HAP-1 (cell line): ENCODE results near the gene ST6GALNAC6.
A peak's percentile ranks its signal among the peaks of the same experiment; 100 is the strongest.

Source experiments
- DNase-seq, 2 experiments: peaks; one replicate each; pipeline ENCODE4 v3.0.0-alpha.2; 2016 to 2020; ENCODE audit warnings: low spot score in 2 of 2
- H3K27me3 ChIP-seq: fragments of 250-450 bp; sonication (Bioruptor Pico); 2 replicates; pipeline ENCODE4 v1.5.1; 2020; ENCODE audit warnings: low read depth, mild to moderate bottlenecking, moderate library complexity
- H3K36me3 ChIP-seq: fragments of 250-450 bp; sonication (Bioruptor Pico); replicated peaks from 2 replicates; pipeline ENCODE4 v1.5.1; 2020; ENCODE audit warnings: mild to moderate bottlenecking
- H3K4me1 ChIP-seq: fragments of 250-450 bp; sonication (Bioruptor Pico); 2 replicates; pipeline ENCODE4 v1.5.1; 2020; ENCODE audit warnings: mild to moderate bottlenecking
- H3K4me3 ChIP-seq: fragments of 250-450 bp; sonication (Bioruptor Pico); 2 replicates; pipeline ENCODE4 v1.5.1; 2020; ENCODE audit warnings: mild to moderate bottlenecking, moderate library complexity
- H3K9me3 ChIP-seq: fragments of 250-450 bp; sonication (Bioruptor Pico); 2 replicates; pipeline ENCODE4 v1.5.1; 2020; ENCODE audit warnings: mild to moderate bottlenecking, moderate library complexity
- in situ Hi-C: fragments of 300-500 bp; cut with MboI; formaldehyde crosslinking; loops from 3 replicates; pipeline ENCODE4 v1.14.3; 2020; ENCODE audit warnings: low sequenced_read_pairs, inconsistent platforms, mixed read lengths

The ST6GALNAC6 gene

DNA sequence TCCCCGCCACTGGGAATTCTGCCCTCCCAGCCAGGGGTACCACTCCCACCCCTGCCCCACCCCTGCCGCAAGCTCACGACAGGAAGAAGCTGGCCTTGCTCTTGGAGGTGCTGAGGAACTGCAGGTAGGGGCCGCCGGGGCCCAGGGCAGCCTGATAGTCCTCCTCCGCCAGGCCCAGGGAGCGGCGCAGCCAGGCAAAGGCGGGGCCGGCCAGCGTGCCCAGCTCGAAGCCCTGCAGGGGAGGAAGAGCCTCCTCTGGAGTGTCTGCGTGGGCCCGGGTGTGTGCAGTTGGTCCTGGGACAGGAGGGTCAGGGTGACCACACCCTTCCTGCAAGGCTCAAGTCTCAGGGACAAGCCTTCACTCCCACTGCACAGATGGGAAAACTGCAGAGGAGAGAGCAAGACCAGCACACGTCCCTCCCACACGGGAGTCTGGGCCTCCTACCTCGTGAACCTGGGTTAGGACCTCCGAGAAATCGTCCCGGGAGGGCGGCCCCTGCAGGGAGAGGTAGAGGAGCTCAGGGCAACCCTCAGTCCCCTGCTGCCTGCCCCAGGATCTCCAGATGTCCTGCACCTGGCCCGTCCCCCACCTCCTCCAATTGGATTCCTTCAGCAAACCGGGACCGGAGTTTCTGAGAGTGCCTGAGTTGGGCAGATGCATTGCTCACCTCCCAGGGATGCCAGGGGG is 28.7 kb upstream of the ST6GALNAC6 start:
- Histone ChIP-seq H3K4me3 (no peak overlapping the region), H3K4me1 (peaks cover 10% of the 10 kb centered on the region), H3K36me3 (no peaks in the 10 kb centered on the region), H3K9me3 (no peaks in the 10 kb centered on the region), H3K27me3 (peaks cover 14% of the 10 kb centered on the region)
- DNase-seq, result no peak
- in situ Hi-C loops, result loop anchor here (10.0 kb wide), 1 partner anchor 423 kb away; no protein-coding TSS in a partner anchor

DNA sequence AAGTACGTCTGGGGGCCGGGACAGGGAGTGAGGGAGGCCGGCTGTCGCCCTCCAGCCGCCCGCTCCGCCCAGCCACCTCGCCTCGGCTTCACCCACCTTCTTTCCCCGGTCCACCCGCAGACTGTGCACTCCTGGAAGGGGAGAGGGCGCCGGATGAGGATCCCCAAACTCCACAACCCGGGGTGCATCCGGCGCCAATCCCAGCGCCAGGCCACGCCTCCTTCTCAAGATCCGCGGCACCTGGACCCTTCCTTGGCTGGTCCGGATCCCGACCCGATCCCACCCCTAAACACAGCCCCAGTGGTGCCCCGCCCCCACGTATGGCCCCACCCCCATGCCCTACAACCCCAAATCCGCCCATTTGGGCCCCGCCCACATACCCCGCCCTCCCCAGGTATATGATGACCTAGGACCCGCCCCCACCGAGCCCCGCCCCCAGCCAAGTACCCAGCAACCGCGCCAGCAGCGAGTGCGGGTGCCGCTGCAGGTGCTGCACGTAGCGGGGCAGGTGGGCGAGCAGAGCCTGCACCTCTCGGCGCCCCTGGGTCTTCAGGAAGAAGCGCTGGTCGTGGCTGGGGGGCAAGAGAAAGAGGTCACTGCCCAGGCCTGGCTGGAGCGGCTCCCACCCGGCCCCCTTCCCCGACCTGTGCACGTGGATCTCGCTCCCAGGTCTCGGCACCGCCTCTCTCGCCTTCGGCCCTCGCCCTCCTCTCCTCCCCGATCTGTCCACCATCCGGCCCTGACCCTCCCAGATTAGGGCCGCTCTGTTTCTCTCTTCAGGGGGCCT is 28.0 kb upstream of the ST6GALNAC6 start:
- H3K36me3 ChIP-seq, result no peaks in the 10 kb centered on the region
- H3K4me1 ChIP-seq, result peaks cover 10% of the 10 kb centered on the region
- no peaks in the 10 kb centered on the region for H3K9me3 ChIP-seq
- DNase-seq, result peak in 1 of 2 experiments; percentile 48
- no peak overlapping the region for H3K4me3 ChIP-seq
- H3K27me3 ChIP-seq, result peaks cover 14% of the 10 kb centered on the region
- in situ Hi-C loops, result loop anchor here (10.0 kb wide), 1 partner anchor 423 kb away; no protein-coding TSS in a partner anchor

DNA sequence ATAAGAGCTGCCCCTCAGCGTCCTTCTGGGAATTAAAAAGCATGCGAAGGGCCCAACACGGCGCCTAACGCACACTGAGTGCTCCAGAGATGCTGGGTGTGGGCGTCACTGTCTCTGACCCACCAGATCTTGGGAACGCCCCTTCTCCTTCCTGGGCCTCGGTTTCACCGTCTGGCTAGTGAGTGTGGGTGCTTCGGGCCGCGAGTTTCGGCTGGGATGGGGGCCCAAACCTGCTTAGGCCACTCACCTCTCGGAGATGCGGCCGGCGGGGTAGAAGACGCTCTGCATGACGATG is 27.4 kb upstream of the ST6GALNAC6 start:
- Histone ChIP-seq H3K4me3 (no peak overlapping the region), H3K27me3 (peaks cover 16% of the 10 kb centered on the region), H3K9me3 (no peaks in the 10 kb centered on the region), H3K4me1 (peaks cover 10% of the 10 kb centered on the region), H3K36me3 (no peaks in the 10 kb centered on the region)
- no peak for DNase-seq
- in situ Hi-C loops, result loop anchor here (10.0 kb wide), 1 partner anchor 422 kb away; no protein-coding TSS in a partner anchor

DNA sequence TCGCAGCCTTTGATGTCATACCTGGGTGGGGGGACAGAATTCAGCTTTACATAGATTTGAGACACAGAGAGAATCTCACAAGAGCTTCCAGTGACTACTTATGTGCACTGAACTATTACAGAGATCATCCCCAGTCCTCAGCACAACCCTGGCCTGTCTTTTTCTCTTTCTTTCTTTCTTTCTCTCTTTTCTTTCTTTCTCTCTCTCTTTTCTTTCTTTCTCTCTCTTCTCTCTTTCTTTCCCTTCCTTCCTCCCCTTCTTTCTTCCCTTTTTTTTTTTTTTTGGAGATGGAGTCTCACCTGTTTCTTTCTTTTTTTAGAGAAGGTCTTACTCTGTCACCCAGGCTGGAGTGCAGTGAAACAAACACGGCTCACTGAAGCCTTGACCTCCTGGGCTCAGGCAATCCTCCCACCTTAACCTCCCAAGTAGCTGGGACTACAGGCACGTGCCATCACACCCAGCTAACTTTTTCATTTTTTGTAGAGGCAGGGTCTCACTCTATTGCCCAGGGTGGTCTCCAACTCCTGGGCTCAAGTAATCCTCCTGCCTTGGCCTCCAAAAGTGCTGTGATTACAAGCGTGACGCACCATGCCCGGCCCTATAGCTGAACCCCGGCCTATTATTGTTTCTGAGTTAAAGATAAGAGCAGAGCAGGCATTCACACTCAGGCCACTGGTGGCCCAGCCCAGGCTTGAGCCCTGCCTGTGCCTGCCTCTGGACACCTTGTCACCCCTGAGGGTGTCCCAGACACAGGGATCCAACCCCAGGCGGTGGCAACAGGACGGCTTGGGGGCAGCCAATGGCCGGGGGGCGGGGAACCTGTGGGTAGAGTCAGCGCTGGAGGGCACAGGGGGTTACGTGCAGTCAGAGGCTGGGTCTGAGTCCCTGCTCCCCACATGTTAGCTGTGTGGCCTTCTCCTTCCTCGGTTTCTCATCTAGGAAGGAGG is 26.8 kb upstream of the ST6GALNAC6 start:
- in situ Hi-C loops, result loop anchor here (10.0 kb wide), 1 partner anchor 421 kb away; no protein-coding TSS in a partner anchor
- peaks cover 19% of the 10 kb centered on the region for H3K27me3 ChIP-seq
- peaks cover 8% of the 10 kb centered on the region for H3K4me1 ChIP-seq
- no peak for DNase-seq
- H3K36me3 ChIP-seq, result no peaks in the 10 kb centered on the region
- no peak overlapping the region for H3K4me3 ChIP-seq
- no peaks in the 10 kb centered on the region for H3K9me3 ChIP-seq

DNA sequence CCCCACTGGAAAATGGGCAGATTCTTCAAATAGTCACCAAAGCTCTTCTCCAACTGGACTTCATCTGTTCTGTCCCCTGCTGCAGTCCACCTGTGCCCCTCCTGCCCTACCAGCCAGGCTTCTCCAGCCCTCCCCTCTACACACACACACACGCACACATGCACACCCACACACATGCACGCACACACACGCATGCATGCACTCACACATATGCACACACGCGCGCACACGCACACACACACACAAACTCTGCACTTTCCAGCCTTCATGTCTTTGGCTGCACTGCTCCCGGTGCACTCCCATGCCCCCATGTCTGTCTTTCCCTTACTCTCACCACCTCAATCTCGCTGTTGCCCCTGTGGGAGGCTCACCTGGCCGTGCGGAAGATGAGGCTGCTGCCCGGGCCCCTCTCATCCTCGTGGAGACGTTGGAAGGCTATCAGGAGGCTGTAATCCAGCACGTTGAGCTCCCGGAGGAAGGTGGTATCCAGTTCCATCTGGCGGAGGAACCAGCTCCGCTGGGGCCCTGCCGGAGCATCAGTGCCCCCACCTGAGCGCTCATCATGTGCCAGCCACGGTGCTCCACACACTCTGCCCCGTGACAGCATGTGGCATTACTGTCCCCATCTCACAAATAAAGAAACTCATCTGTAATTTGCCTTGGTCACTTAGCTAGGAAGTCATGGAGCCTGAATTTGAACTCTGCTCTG is 25.5 kb upstream of the ST6GALNAC6 start:
- Histone ChIP-seq H3K4me3 (no peak overlapping the region), H3K9me3 (no peaks in the 10 kb centered on the region), H3K4me1 (no peaks in the 10 kb centered on the region; the same call in 1 of the 2 replicates), H3K36me3 (no peaks in the 10 kb centered on the region), H3K27me3 (peaks cover 19% of the 10 kb centered on the region)
- in situ Hi-C loops, result loop anchor here (5.0 to 25.0 kb wide), 4 partner anchors 338 to 988 kb away; no protein-coding TSS in a partner anchor
- DNase-seq, result no peak

DNA sequence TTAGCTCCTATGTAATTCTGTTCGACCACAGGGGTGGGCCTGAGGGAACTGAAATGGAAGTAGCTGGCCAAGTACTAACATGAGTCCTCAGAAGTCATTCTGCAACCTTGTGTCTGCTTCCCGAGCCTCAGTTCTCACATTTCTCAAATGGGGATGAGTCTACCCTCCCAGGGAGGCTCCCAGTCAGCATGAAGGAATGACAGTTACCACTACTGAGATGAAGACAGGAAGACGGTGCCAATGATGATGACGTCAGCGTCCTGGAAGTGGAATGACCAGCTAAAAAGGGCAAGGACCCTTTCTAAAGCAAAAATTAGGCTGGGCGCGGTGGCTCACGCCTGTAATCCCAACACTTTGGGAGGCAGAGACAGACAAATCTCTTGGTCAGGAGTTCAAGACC is 24.4 kb upstream of the ST6GALNAC6 start:
- H3K9me3 ChIP-seq, result no peaks in the 10 kb centered on the region
- no peak for DNase-seq
- H3K4me1 ChIP-seq, result no peaks in the 10 kb centered on the region
- H3K27me3 ChIP-seq, result peaks cover 19% of the 10 kb centered on the region
- H3K4me3 ChIP-seq, result no peak overlapping the region
- no peaks in the 10 kb centered on the region for H3K36me3 ChIP-seq
- in situ Hi-C loops, result loop anchor here (5.0 to 25.0 kb wide), 4 partner anchors 336 to 986 kb away; no protein-coding TSS in a partner anchor

DNA sequence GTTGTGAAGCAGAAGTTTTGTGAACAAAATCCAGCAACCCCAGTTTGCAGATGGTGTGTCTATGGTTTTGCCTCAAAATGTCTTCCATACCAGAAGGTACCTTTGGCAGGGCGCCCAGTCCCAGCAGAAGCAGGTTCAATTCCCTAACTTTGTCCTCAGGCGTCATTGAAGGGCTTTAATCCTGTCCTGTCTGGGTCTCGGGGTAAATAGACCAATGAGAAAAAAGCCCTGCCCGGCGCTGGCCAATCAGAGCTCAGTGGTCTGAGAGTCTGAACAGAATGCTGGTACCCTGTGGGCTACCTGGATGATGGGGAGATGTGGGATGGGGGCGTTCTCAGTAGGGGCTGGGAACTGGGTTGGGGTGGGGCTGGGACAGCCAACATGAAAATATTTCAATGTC is 23.6 kb upstream of the ST6GALNAC6 start:
- in situ Hi-C loops, result loop anchor here (5.0 to 25.0 kb wide), 4 partner anchors 336 to 986 kb away; no protein-coding TSS in a partner anchor

DNA sequence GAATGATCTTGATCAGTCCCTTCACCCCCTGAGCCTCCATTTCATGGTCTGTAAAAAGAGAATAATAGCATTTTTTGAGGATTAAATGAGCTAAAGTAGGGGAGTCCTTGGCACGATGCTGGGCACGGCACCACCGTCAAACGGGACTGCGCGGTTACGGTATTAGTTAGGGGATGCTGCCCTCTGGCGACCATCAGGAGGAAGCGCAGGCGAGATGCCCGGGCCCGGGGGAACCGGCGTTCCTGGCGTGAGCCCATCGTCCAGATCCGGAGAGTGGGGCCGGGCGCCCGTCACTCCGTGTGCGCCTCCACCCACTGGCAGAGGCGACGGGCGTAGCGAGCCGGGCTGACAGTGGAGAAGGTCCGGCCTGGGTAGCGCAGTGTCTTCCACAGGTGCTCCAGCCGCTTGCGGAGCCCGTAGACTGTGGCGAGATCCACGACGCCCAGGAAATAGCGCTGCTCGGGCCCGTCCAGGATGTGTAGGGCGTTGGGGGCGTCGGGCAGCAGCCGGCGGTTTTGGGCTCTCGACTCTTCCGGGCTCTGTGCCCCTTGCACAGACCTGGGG is 22.2 kb upstream of the ST6GALNAC6 start:
- in situ Hi-C loops, result loop anchor here (5.0 to 25.0 kb wide), 4 partner anchors 334 to 984 kb away; no protein-coding TSS in a partner anchor
- Histone ChIP-seq H3K9me3 (no peaks in the 10 kb centered on the region), H3K4me3 (peak overlapping the region; percentile 15), H3K36me3 (no peaks in the 10 kb centered on the region), H3K4me1 (peaks cover 2% of the 10 kb centered on the region), H3K27me3 (peaks cover 17% of the 10 kb centered on the region)
- peak; percentile 39 to 82 for DNase-seq

More for the DNA sequence above, 23.6 kb upstream of the ST6GALNAC6 start:
- Histone ChIP-seq H3K4me1 (no peaks in the 10 kb centered on the region), H3K36me3 (no peaks in the 10 kb centered on the region), H3K9me3 (no peaks in the 10 kb centered on the region), H3K4me3 (no peak overlapping the region), H3K27me3 (peaks cover 19% of the 10 kb centered on the region)
- DNase-seq, result peak in 1 of 2 experiments; percentile 56

DNA sequence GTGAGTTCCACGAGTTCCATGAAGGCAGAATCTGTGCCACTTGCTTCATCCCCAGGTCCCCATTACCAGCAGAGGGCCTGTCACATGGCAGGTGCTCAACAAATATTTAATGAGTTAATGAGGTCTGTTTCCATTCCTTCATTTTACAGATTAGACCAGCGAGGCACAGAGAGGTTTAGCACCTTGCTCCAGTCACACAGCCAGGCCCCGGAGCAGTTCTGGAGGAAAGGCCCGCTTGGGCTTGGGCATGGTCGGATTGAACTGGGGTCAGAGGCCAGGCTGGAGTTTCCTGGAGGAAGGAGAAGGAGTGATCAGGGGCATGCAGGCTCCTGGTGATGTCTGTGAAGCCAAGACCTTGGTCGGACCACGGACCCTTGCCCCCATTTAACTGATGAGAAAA is 21.4 kb upstream of the ST6GALNAC6 start:
- Histone ChIP-seq H3K9me3 (no peaks in the 10 kb centered on the region), H3K4me3 (no peak overlapping the region), H3K36me3 (no peaks in the 10 kb centered on the region), H3K27me3 (peaks cover 11% of the 10 kb centered on the region), H3K4me1 (peaks cover 2% of the 10 kb centered on the region)
- no peak for DNase-seq
- in situ Hi-C loops, result loop anchor here (5.0 to 25.0 kb wide), 4 partner anchors 333 to 983 kb away; no protein-coding TSS in a partner anchor

DNA sequence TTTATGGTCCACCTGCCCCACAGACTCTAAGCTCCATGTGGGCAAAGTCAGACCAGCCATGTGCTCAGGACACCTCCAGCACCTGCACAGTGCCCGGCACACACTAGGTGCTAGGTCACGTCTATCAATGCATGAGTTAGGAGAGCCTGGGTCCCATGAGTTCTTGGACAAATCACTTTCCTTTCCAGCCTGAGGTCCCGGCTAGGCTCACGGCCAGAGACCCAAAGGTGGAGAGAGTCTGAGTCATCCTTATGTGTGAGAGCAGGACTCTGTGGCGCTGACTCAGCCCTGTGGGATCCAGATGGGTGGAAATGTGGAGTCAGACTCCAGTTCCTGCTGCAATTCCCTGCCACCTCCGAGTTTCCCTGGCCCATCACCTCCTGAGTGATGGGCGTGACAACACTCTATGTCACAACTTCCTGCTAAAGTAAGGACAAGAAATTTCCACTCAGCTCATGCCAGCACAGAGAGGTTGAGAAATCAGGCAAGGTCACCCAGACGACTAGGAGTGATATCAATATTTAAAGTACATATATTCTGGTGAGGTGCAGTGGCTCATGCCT is 19.9 kb upstream of the ST6GALNAC6 start:
- DNase-seq, result no peak
- Histone ChIP-seq H3K36me3 (no peaks in the 10 kb centered on the region), H3K27me3 (peaks cover 5% of the 10 kb centered on the region; the same call in 1 of the 2 replicates), H3K9me3 (no peaks in the 10 kb centered on the region), H3K4me3 (no peak overlapping the region), H3K4me1 (peaks cover 2% of the 10 kb centered on the region)
- in situ Hi-C loops, result loop anchor here (10.0 to 25.0 kb wide), 2 partner anchors 185 to 982 kb away; partner anchors contain the start of gene TOR2A

DNA sequence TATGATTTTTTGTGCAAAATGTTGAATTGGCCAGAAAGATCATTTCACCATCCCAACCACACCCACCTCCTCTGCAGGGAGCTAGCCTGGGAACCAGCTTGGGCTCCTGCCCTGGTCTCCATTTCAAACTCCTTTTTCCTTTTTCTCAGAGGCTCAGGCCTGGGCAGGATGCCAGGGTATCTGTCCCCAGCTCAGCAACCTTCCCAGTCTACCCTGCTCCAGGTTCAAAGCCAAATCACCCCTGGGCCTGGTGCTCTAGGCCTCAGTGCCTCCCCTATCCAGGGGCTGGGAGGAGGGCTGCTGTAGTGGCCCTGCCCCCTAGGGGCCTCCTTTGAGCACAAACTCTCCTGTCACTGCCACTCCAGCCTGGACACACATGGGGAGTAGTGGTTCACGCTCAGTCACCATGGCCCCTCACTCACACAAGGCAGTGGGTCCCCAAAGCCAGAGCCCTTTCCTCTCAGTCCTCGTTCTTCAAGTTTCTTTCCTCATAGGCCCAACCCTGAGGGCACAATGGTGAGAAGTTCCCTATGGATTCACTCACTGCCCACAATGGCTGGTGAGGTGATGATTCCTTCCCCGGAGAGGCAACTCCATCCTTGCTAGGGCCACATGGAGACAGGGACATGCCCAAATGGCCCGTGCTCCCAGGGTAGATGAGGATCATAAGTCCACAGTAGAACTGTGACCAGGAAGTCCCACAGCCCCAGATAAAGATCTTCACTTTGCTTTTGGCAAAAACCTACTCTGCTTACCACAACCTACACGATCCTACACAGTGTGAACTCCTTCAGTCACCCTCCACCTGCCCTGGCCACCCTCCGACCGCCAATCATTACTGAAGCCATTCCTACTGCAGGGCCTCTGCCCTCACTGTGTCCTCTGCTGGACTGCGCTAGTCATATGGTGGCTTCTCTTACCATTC is 19.0 kb upstream of the ST6GALNAC6 start:
- Histone ChIP-seq H3K36me3 (no peaks in the 10 kb centered on the region), H3K9me3 (no peaks in the 10 kb centered on the region), H3K4me3 (no peak overlapping the region), H3K27me3 (peaks cover 5% of the 10 kb centered on the region; the same call in 1 of the 2 replicates), H3K4me1 (peaks cover 2% of the 10 kb centered on the region)
- in situ Hi-C loops, result loop anchor here (10.0 to 25.0 kb wide), 2 partner anchors 184 to 981 kb away; partner anchors contain the start of gene TOR2A
- DNase-seq, result peak in 1 of 2 experiments; percentile 50
